MM.1S (cell line): Measurements from ENCODE around the gene KCNMA1.

Experiments used
- DNase-seq: peaks from one replicate; pipeline ENCODE4 v3.0.0-alpha.2; 2015
- H2AFZ ChIP-seq: fragments of 300-600 bp; sonication (generic); 2 replicates; pipeline ENCODE4 v1.6.0; 2016; ENCODE audit warnings: antibody characterized with exemption, low read length
- H3F3A ChIP-seq: fragments of 300-600 bp; sonication (generic); 2 replicates; pipeline ENCODE4 v1.6.1; 2016; ENCODE audit warnings: mild to moderate bottlenecking, antibody characterized with exemption, low read length, moderate library complexity, mixed read lengths; ENCODE audit not compliant: insufficient read depth
- H3K27ac ChIP-seq: fragments of 300-600 bp; sonication (generic); 2 replicates; pipeline ENCODE4 v1.5.1; 2016; ENCODE audit warnings: mild to moderate bottlenecking, low read length
- H3K27me3 ChIP-seq: fragments of 300-600 bp; sonication (generic); replicated peaks from 2 replicates; pipeline ENCODE4 v1.6.0; 2016; ENCODE audit warnings: low read length; ENCODE audit not compliant: insufficient read depth
- H3K36me3 ChIP-seq: fragments of 300-600 bp; sonication (generic); replicated peaks from 2 replicates; pipeline ENCODE4 v1.6.1; 2016; ENCODE audit warnings: mild to moderate bottlenecking, low read length, mixed read lengths; ENCODE audit not compliant: insufficient read depth
- H3K4me1 ChIP-seq: fragments of 300-600 bp; sonication (generic); 2 replicates; pipeline ENCODE4 v1.6.1; 2016; ENCODE audit warnings: low read length, mixed read lengths
- H3K4me2 ChIP-seq: fragments of 300-600 bp; sonication (generic); 2 replicates; pipeline ENCODE4 v1.6.0; 2016; ENCODE audit warnings: low read depth, low read length
- H3K4me3 ChIP-seq: fragments of 300-600 bp; sonication (generic); 2 replicates; pipeline ENCODE4 v1.5.1; 2016; ENCODE audit warnings: low read length, mixed read lengths
- H3K79me2 ChIP-seq: fragments of 300-600 bp; sonication (generic); 2 replicates; pipeline ENCODE4 v1.6.1; 2016; ENCODE audit warnings: mixed run types, low read length, mixed read lengths
- H3K9ac ChIP-seq: fragments of 300-600 bp; sonication (generic); 2 replicates; pipeline ENCODE4 v1.6.1; 2016; ENCODE audit warnings: low read length, mixed read lengths
- H3K9me2 ChIP-seq: fragments of 300-600 bp; sonication (generic); replicated peaks from 2 replicates; pipeline ENCODE4 v1.6.1; 2016; ENCODE audit warnings: mild to moderate bottlenecking, low read length, mixed read lengths; ENCODE audit not compliant: insufficient read depth
- H3K9me3 ChIP-seq: fragments of 300-600 bp; sonication (generic); replicated peaks from 2 replicates; pipeline ENCODE4 v1.6.1; 2016; ENCODE audit warnings: mild to moderate bottlenecking, low read length, mixed read lengths; ENCODE audit not compliant: insufficient read depth
- H4K20me1 ChIP-seq: fragments of 300-600 bp; sonication (generic); 2 replicates; pipeline ENCODE4 v1.6.1; 2016; ENCODE audit warnings: mild to moderate bottlenecking, low read length, moderate library complexity, mixed read lengths; ENCODE audit not compliant: insufficient read depth
- CTCF ChIP-seq: fragments of 300-600 bp; sonication (generic); IDR thresholded peaks from 2 replicates; pipeline ENCODE4 v1.5.1; 2016; ENCODE audit warnings: antibody characterized with exemption, low read length, mixed read lengths
- EZH2 ChIP-seq: fragments of 300-600 bp; sonication (generic); optimal IDR thresholded peaks from 2 replicates; pipeline ENCODE3; 2017; ENCODE audit warnings: low read depth, mild to moderate bottlenecking, antibody characterized with exemption, low read length, mixed read lengths
- EZH2phosphoT487 ChIP-seq: fragments of 300-600 bp; sonication (generic); IDR thresholded peaks from 2 replicates; pipeline ENCODE4 v1.6.1; 2018; ENCODE audit warnings: antibody characterized with exemption, low read length

Gene KCNMA1

GRCh38 chr10:77587416-77587790 is 50.2 kb downstream of the KCNMA1 start:
- Histone ChIP-seq H3K27me3 (no peaks in the 10 kb centered on the region), H3K4me3 (no peak overlapping the region), H3K9me2 (no peaks in the 10 kb centered on the region), H3K36me3 (no peaks in the 10 kb centered on the region), H3K79me2 (no peaks in the 10 kb centered on the region), H3K9me3 (no peaks in the 10 kb centered on the region), H3K9ac (no peak overlapping the region), H3F3A (no peaks in the 10 kb centered on the region), H3K4me2 (no peak overlapping the region), H3K27ac (no peak overlapping the region), H4K20me1 (no peaks in the 10 kb centered on the region), H3K4me1 (0 out of 2 replicates have a peak, but pooled peaks cover 5% of the 10 kb centered on the region), H2AFZ (no peak overlapping the region)
- no peak for DNase-seq
- TF ChIP-seq EZH2 (no peak), EZH2phosphoT487 (no peak), CTCF (no peak)

GRCh38 chr10:77586719-77587415 is 50.7 kb downstream of the KCNMA1 start:
- no peaks in the 10 kb centered on the region for H4K20me1 ChIP-seq
- H3K36me3 ChIP-seq, result no peaks in the 10 kb centered on the region
- no peak overlapping the region for H3K4me2 ChIP-seq
- H3K9me3 ChIP-seq, result no peaks in the 10 kb centered on the region
- H3K9ac ChIP-seq, result no peak overlapping the region
- no peak for DNase-seq
- no peaks in the 10 kb centered on the region for H3F3A ChIP-seq
- H2AFZ ChIP-seq, result no peak overlapping the region
- H3K27me3 ChIP-seq, result no peaks in the 10 kb centered on the region
- no peak overlapping the region for H3K27ac ChIP-seq
- H3K79me2 ChIP-seq, result no peaks in the 10 kb centered on the region
- no peak for TF ChIP-seq EZH2
- no peak for TF ChIP-seq CTCF
- H3K9me2 ChIP-seq, result no peaks in the 10 kb centered on the region
- 0 out of 2 replicates have a peak, but pooled peaks cover 5% of the 10 kb centered on the region for H3K4me1 ChIP-seq
- no peak overlapping the region for H3K4me3 ChIP-seq

- no peak overlapping the region for H3K27ac ChIP-seq
- 0 out of 2 replicates have a peak, but pooled peaks cover 5% of the 10 kb centered on the region for H3K4me1 ChIP-seq
Observed at GRCh38 chr10:77584938-77585337, 52.7 kb downstream of the KCNMA1 start.

More at GRCh38 chr10:77584938-77585337, 52.7 kb downstream of the KCNMA1 start:
- Histone ChIP-seq H3K9me3 (no peaks in the 10 kb centered on the region), H3K79me2 (no peaks in the 10 kb centered on the region), H3K9me2 (no peaks in the 10 kb centered on the region), H3F3A (no peaks in the 10 kb centered on the region), H3K9ac (no peak overlapping the region), H4K20me1 (no peaks in the 10 kb centered on the region), H3K4me2 (no peak overlapping the region), H2AFZ (no peak overlapping the region), H3K4me3 (no peak overlapping the region), H3K36me3 (no peaks in the 10 kb centered on the region), H3K27me3 (no peaks in the 10 kb centered on the region)
- TF ChIP-seq EZH2phosphoT487 (no peak), EZH2 (no peak), CTCF (no peak)
- DNase-seq, result no peak
